ENCODE results near the gene TBC1D2. TPM values are rescaled to one million over a fixed set of nuclear protein-coding genes. Genes with fewer than 3 reads are reported as not detected.
A peak's percentile ranks its signal among the peaks of the same experiment; 100 is the strongest.

TBC1D2 gene
- total RNA-seq, 1 donor from 2014 or later = 54.0 TPM

- FAIRE-seq (no peak), DNase-seq (ENCODE audit: low read depth) (peak; percentile 94)
- Histone ChIP-seq H3K4me3 (ENCODE audit: low read depth, low read length) (no peak overlapping the region), H3K36me3 (ENCODE audit: control insufficient read depth, insufficient read depth, low read length) (peaks cover 17% of the 10 kb centered on the region), H3K27me3 (ENCODE audit: control insufficient read depth, insufficient read depth, low read length) (no peaks in the 10 kb centered on the region)
- no peak for TF ChIP-seq CTCF (IDR thresholded peaks at IDR 0.05; ENCODE audit: insufficient read depth, low read length, severe bottlenecking)
Observed at GRCh38 chr9:98251551-98251950, 3.9 kb downstream of the TBC1D2 start.

- no peak for DNase-seq (ENCODE audit: low read depth)
- H3K27me3 ChIP-seq (ENCODE audit: control insufficient read depth, insufficient read depth, low read length) = no peaks in the 10 kb centered on the region
- H3K36me3 ChIP-seq (ENCODE audit: control insufficient read depth, insufficient read depth, low read length) = peaks cover 18% of the 10 kb centered on the region
- H3K4me3 ChIP-seq (ENCODE audit: low read depth, low read length) = no peak overlapping the region
- no peak for TF ChIP-seq CTCF (IDR thresholded peaks at IDR 0.05; ENCODE audit: insufficient read depth, low read length, severe bottlenecking)
- FAIRE-seq = no peak
Observed at GRCh38 chr9:98249771-98250170, 5.7 kb downstream of the TBC1D2 start.

- H3K27me3 ChIP-seq (ENCODE audit: control insufficient read depth, insufficient read depth, low read length) = no peaks in the 10 kb centered on the region
- H3K36me3 ChIP-seq (ENCODE audit: control insufficient read depth, insufficient read depth, low read length) = peaks cover 20% of the 10 kb centered on the region
- TF ChIP-seq CTCF (IDR thresholded peaks at IDR 0.05; ENCODE audit: insufficient read depth, low read length, severe bottlenecking) = no peak
- FAIRE-seq = no peak
- no peak overlapping the region for H3K4me3 ChIP-seq (ENCODE audit: low read depth, low read length)
- peak; percentile 97 for DNase-seq (ENCODE audit: low read depth)
Observed at GRCh38 chr9:98248737-98249474, 6.5 kb downstream of the TBC1D2 start.

- FAIRE-seq = no peak
- H3K4me3 ChIP-seq (ENCODE audit: low read depth, low read length) = no peak overlapping the region
- H3K36me3 ChIP-seq (ENCODE audit: control insufficient read depth, insufficient read depth, low read length) = peaks cover 22% of the 10 kb centered on the region
- H3K27me3 ChIP-seq (ENCODE audit: control insufficient read depth, insufficient read depth, low read length) = no peaks in the 10 kb centered on the region
- TF ChIP-seq CTCF (IDR thresholded peaks at IDR 0.05; ENCODE audit: insufficient read depth, low read length, severe bottlenecking) = no peak
- DNase-seq (ENCODE audit: low read depth) = no peak
Observed at GRCh38 chr9:98247831-98248657, 7.4 kb downstream of the TBC1D2 start.

- Histone ChIP-seq H3K27me3 (ENCODE audit: control insufficient read depth, insufficient read depth, low read length) (no peaks in the 10 kb centered on the region), H3K36me3 (ENCODE audit: control insufficient read depth, insufficient read depth, low read length) (peaks cover 22% of the 10 kb centered on the region), H3K4me3 (ENCODE audit: low read depth, low read length) (no peak overlapping the region)
- FAIRE-seq = no peak
- no peak for DNase-seq (ENCODE audit: low read depth)
- TF ChIP-seq CTCF (IDR thresholded peaks at IDR 0.05; ENCODE audit: insufficient read depth, low read length, severe bottlenecking) = no peak
Observed at GRCh38 chr9:98242426-98242825, 13.0 kb downstream of the TBC1D2 start.
